GM11168 (cell line): Measurements from ENCODE around the gene LIG1.

Source experiments
- in situ Hi-C: fragments of 300-500 bp; cut with MboI; formaldehyde crosslinking; loops from one replicate; pipeline ENCODE4 v1.12.0; 2022; ENCODE audit warnings: low sequenced_read_pairs; ENCODE audit not compliant: unreplicated experiment

Gene LIG1

DNA sequence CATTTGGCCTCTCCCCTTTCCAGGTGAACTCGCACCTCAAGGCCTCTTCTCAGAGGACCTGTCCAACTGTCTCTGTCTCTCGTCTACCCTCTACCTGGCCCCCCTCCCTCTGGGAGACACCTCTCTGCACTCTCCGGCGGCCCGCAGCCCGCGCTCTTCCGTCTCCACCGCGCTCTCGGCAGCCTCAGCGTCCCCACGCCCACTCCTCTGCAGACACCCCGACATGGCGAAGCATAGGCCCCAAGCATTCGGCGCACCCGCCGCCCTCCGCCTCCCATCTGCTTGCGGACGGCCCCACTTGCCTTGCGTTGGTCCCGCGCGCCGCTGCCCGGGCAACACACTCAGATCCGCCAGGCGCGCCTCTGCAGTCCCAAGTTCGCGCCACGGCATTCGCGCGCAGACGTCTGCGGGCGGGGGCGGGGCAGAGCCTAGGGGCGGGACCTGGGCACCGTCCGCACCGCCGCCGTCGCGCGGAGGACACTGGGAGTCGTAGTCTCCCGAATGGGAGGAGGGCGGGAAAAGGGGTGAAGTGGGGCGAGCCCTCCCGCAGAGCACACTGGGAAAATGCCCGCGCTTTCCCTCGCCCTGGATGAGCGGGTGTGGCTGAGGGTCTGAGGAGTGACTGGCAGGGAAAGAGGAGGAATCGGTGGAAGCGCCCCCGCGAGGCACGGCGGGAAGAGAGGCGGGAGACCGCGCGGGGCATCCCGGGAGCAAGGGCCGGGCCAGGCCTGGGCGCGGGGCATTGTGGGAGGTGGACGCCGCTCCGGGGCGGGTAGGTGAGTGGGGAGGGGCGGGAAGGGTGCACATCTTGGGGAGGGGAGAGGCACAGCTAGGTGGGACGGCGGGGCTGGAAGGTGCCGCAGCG, at the start of gene LIG1, which contains the start of gene ZSWIM9:
LIG1 (minus strand) TSS at position 406 of the 865 bp plus-strand sequence. CDS start 4,778 bp downstream, outside the sequence.
ZSWIM9 (plus strand) TSS at position 742 of the 865 bp plus-strand sequence. CDS start 1,123 bp downstream, outside the sequence.
- in situ Hi-C loops = no loop called here

DNA sequence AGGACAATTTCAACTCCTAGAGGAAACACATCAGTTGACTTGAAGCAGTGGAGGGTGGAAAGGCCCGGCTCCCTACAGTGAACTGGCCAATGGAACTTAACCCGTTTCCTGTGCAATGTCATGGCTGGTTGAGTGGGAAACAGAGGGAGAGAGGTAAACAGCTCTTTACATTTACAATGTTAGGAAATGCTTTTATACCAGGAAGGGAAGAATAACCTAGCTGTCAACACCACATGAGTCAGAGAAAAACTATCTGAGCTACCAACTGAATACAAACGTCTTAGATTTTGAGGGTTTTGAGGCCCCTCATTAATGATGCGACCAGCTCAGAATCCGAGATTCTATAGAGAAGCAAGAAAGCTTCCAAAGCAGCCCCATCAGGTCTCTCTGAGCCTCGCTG, 48.9 kb upstream of the LIG1 start:
- in situ Hi-C loops = no loop called here

GRCh38 chr19:48216933-48217332, 46.8 kb upstream of the LIG1 start:
- in situ Hi-C loops = no loop called here

DNA sequence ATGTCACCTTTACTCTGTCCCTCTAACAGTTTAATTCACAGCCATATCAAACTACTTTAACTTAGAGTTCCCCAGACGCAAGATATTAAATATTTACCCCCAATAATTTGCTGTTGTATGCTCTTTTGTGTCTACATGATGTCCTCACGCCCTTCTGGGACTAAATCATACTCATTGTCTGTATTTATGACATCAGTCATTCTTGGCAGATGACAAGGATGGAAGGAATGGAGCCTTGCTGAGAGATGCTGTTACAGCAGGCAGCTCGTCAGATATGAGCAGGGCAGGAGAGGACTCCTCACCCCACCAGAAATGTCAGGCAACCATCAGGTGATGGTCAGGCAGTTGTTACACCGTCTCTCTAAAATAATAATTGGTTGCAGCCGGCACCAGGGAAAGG, 43.8 kb upstream of the LIG1 start:
- in situ Hi-C loops = no loop called here

GRCh38 chr19:48210005-48210404, 39.9 kb upstream of the LIG1 start:
- in situ Hi-C loops = no loop called here

GRCh38 chr19:48206397-48207093, 36.4 kb upstream of the LIG1 start:
- in situ Hi-C loops = no loop called here

GRCh38 chr19:48203794-48204628, 33.9 kb upstream of the LIG1 start:
- in situ Hi-C loops = no loop called here

DNA sequence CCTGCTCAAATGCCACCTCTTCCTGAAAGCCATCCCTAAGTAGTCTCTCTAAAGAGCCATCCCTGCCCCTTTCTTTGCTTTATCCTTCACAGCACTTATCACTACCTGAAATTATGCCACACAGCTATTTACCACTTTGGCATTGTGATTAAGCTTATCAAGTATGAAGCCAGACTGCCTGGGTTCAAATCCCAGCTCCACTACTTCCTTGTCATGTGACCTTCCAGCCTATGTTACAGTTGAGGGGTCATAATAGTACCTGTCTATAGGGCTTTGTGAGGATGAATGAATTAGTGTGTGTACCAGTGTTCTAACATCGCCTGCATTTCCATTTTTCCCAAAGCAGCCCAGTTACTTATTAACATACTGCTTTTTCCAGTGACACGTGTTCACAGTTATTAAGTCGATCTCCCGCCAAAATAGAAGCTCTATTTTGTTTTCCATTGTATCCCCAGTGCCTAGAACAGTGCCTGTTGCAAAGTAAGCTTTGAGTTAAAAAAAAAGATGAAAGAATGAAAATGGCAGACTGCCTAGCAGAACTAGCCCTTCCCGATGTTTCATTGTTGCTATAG, 33.2 kb upstream of the LIG1 start:
- in situ Hi-C loops = no loop called here

DNA sequence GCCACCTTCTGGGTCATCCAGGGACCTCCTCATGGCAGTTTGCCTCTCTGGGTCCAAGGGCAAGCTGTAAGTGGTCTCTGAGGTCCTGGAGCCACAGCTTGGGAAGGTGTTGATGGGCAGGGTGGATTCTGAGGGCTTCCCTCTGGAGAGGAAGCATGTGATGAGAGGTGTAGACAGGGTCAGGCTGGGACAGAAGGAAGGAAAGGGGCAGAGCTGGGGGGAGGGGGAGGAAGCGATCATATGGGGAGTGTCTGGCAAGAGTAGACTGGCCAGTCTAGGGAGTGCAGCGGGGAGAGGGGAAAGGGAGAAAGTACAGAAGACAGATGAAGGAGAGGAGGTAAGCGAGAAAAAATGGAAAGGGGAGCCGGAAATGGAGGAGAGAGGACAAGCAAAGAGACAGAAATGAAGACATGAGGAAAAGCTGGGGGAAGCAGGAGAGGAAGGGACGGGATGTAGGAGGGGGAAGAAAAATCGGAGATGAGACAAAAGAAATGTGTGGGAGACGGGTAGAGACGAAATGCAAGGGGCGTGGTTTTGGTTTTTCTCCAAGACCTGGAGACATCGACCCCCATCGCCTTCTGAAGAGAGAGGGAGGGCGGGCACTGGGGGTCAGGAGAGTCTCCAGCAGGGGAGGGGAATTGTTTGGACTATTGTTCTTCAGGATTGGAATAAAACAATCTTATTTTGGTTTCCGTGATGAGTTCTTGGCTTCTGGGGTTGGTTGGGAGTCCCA, 27.0 kb upstream of the LIG1 start:
- in situ Hi-C loops = loop anchor here (10.0 kb wide), 1 partner anchor 58 kb away; the partner anchor contains the start of gene CARD8

GRCh38 chr19:48196321-48196763, 26.2 kb upstream of the LIG1 start:
- in situ Hi-C loops = loop anchor here (10.0 kb wide), 1 partner anchor 58 kb away; the partner anchor contains the start of gene CARD8

GRCh38 chr19:48194844-48195830, 25.0 kb upstream of the LIG1 start:
- in situ Hi-C loops = loop anchor here (10.0 kb wide), 1 partner anchor 60 kb away; the partner anchor contains the start of gene CARD8

GRCh38 chr19:48194041-48194843, 24.1 kb upstream of the LIG1 start:
- in situ Hi-C loops = loop anchor here (10.0 kb wide), 1 partner anchor 61 kb away; the partner anchor contains the start of gene CARD8

DNA sequence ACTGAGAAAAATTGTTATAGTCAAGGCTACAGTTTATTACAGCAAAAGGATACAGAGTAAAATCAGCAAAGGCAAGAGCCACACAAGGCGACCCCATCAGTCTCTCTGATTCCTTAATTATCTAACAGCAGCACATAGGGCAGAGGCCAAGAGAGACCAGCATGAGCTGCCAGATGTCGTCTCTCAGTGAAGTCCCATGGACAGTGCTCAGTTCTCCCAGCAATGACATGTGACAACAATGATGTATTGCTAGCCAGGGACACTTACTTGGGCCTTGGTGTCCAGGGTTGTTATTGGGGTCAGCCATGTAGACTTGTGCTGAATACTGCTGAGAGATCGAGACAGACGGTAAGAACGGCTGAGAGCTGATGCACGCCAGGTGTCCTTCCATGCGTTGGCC, 22.6 kb upstream of the LIG1 start:
- in situ Hi-C loops = loop anchor here (10.0 kb wide), 1 partner anchor 62 kb away; the partner anchor contains the start of gene CARD8

DNA sequence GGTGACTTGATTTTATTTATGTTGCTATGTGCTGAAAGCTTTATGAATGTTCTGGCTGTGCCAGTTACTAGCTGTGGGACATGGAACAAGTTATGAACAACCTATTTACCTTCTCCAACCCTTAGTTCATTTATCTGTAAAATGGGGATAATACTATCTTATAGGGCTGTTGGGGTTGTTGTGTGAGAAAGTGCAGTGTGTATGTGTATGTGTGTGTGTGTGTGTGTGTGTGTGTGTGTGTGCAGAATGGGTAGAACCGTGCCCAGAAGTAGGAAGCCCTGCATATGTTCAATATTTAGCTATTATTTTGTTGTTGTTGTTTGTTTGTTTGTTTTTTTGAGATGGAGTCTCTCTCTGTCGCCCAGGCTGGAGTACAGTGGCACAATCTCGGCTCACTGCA, 20.7 kb upstream of the LIG1 start:
- in situ Hi-C loops = loop anchor here (10.0 kb wide), 1 partner anchor 64 kb away; the partner anchor contains the start of gene CARD8

DNA sequence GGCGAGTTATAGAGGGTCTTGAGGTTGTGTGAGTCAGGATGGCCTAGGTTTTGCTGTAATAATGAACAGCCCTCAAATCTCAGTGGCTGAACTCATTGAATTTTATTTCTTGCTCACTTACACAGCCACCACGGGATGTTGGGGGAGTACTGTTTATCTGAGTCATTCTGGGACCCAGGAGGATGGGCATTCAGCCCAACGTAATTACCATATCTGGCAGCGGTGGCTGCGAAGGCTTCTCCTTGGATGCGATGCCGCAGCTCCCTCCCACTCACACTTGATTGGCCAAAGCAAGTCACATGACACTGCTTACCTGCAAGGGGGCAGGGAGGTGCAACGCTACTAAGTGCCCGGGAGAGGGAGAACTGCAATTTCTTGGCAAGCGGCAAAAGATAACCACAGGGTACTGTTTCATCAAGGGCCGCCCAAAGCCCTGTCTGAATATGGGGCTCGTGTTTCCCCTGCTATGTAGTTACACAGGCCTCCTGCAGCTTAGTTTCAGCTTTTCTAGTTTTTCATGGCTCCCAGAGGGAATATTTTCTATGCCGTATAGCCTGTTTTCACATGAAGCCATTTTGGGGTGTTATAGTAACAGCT, 20.2 kb upstream of the LIG1 start:
- in situ Hi-C loops = loop anchor here (10.0 kb wide), 1 partner anchor 64 kb away; the partner anchor contains the start of gene CARD8

DNA sequence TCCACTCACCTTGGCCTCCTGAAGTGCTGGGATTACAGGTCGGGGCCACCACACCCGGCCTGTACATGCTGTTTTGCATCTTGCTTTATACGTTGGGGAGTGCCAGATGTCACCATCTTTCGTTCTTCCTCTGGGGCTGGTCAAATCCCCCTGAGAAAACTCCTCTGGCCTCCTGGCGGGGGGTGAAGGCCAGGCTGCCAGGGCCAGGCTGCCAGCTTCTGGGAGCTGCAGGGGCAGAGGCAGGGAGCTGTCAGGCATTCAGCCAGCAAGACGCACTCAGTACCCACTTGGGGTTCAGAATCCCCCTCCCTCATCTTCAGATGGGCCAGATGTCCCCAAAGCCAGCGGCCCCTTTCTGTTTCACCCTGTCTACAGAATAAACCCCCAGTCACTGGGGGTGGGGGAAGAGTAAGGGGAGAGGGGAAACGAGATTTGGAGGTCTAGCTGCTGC, 16.4 kb upstream of the LIG1 start:
- in situ Hi-C loops = no loop called here
